ENCODE results near the gene AKR1B1. TPM values are rescaled to one million over a fixed set of nuclear protein-coding genes. Genes with fewer than 3 reads are reported as not detected.
A peak's percentile ranks its signal among the peaks of the same experiment; 100 is the strongest.

AKR1B1 gene
- total and polyA plus RNA-seq, 2 of the 4 experiments (the other 2 are of a cell fraction), result 90.9 to 201 TPM

DNA sequence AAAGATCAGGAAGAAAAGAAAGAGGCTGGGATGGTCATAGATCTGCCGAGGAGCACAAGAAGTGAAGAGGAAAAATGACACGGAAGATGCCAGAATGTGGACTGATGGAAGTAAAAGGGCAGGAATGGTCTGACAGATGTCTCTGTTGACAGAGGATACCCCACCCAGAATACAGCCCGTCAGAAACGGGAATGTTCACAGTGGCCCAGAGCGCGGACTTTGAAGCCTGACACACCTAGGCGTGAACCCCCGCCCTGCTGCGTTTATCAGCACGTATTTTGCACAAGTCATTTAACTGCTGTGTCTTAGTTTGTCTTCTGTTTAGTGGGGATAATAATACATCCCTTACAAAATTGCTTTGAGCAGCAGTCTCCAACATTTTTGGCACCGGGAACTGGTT is 27.1 kb downstream of the AKR1B1 start (continued):
- no peak for TF ChIP-seq BHLHE40 (IDR thresholded peaks at IDR 0.05; ENCODE audit: low read depth, low read length)
- no peak for TF ChIP-seq MAZ (IDR thresholded peaks at IDR 0.05; ENCODE audit: borderline replicate concordance, low read depth, low read length)
- TF ChIP-seq RCOR1 (IDR thresholded peaks at IDR 0.05; ENCODE audit: insufficient replicate concordance, low read length), result no peak
- no peak for TF ChIP-seq CEBPB (IDR thresholded peaks at IDR 0.05; ENCODE audit: low read depth, low read length)

DNA sequence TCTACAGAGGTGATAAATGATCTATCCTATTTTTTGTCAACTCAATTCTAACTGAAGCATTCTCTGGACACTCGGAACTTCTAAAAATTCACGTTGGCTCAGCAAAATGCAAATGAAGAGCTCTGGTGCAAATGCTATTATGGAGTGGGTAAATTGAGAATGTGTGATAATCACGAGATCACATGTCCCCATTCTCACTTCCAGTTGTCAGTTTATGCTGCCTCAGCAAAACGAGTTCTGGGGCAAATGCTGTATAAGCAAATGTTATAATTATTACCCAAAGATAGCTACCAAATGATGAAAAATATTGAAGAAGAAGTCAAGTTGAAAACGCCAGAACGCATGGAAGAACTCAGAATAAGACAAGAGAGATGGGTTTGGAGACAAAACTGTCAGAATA is 29.4 kb downstream of the AKR1B1 start:
- H4K91ac ChIP-seq (ENCODE audit: insufficient read depth, low read depth, low read length), result no peak overlapping the region
- dilution Hi-C loops (cut with HindIII; ENCODE audit: low sequenced_read_pairs, unreplicated experiment), result no loop called here

More for the DNA sequence above, 29.4 kb downstream of the AKR1B1 start:
- DNase-seq (no peak), ATAC-seq (ENCODE audit: low read depth) (no peak)
- no peak overlapping the region for H3K4me3 ChIP-seq (ENCODE audit: insufficient read depth, low read depth, low read length)
- H2BK120ac ChIP-seq (ENCODE audit: low read depth, low read length), result no peak overlapping the region
- no peaks in the 10 kb centered on the region for H4K20me1 ChIP-seq (ENCODE audit: insufficient read depth, low read length)
- H3K27me3 ChIP-seq (ENCODE audit: control insufficient read depth, insufficient read depth, low read length), result peaks cover 3% of the 10 kb centered on the region
- ChIA-PET CTCF (interaction anchor here (0.6 kb wide), 1 partner anchor 189 kb away, joined by 4 read pairs; no protein-coding TSS in a partner anchor), POLR2A (ENCODE audit: unreplicated experiment) (no interaction called here)
- H3K36me3 ChIP-seq (ENCODE audit: control insufficient read depth, insufficient read depth, low read length), result no peaks in the 10 kb centered on the region
- no TSS peak for BruUV-seq (replicated peaks)
- TF ChIP-seq MAFK (IDR thresholded peaks at IDR 0.05; ENCODE audit: low read depth, low read length) (peak; percentile 97), CHD1 (IDR thresholded peaks at IDR 0.05; ENCODE audit: low read depth, low read length) (no peak)
- H2AK5ac ChIP-seq (ENCODE audit: low read depth, low read length), result no peak overlapping the region
- no peaks in the 10 kb centered on the region for H3K9me3 ChIP-seq (ENCODE audit: control insufficient read depth, insufficient read depth, low read length)
- H3K4ac ChIP-seq (ENCODE audit: low read depth, low read length), result no peak overlapping the region
- no peak overlapping the region for H2BK5ac ChIP-seq (ENCODE audit: low read depth, low read length, poor library complexity, severe bottlenecking)
- H3K27ac ChIP-seq (ENCODE audit: insufficient read depth, low read length), result no peak overlapping the region
- no peak overlapping the region for H3K56ac ChIP-seq (ENCODE audit: extremely low read depth, insufficient read depth, low read length)
- no peaks in the 10 kb centered on the region for H3K79me1 ChIP-seq (ENCODE audit: low read depth in 1 of 2, low read length in 2 of 2)
- H3K14ac ChIP-seq (replicated peaks; ENCODE audit: low read depth, low read length), result no peak overlapping the region
- peaks cover 3% of the 10 kb centered on the region; the same call in 1 of the 2 replicates for H3K4me1 ChIP-seq (ENCODE audit: control insufficient read depth, insufficient read depth, low read length)
- no peak overlapping the region for H4K5ac ChIP-seq (ENCODE audit: low read depth, low read length)
- no peak overlapping the region for H4K8ac ChIP-seq (ENCODE audit: low read depth in 2 of 2, low read length in 2 of 2)
- WGBS, 2 experiments (ENCODE audit: extremely low coverage in 2 of 2, insufficient read length in 1 of 2), result no CpG with 5 or more reads among the region's 6 CpGs
- peaks cover 5% of the 10 kb centered on the region; the same call in 1 of the 2 replicates for H3K9me1 ChIP-seq (ENCODE audit: insufficient read depth, low read length)
- H2AK9ac ChIP-seq (replicated peaks; ENCODE audit: low read depth, low read length, poor library complexity), result no peak overlapping the region
- no peak overlapping the region for H3K4me2 ChIP-seq (ENCODE audit: low read depth, low read length)
- H3K9ac ChIP-seq (ENCODE audit: low read depth, low read length), result no peak overlapping the region
- no peak overlapping the region for H2BK20ac ChIP-seq (ENCODE audit: low read depth, low read length)
- in situ Hi-C loops (cut with MboI; ENCODE audit: low sequenced_read_pairs), result no loop called here
- no peak overlapping the region for H3K23ac ChIP-seq (ENCODE audit: low read depth, low read length)
- H2BK15ac ChIP-seq (ENCODE audit: low read depth, low read length), result no peak overlapping the region
- no peak overlapping the region for H2AFZ ChIP-seq (replicated peaks; ENCODE audit: low read length, poor library complexity)
- no peak overlapping the region for H3K18ac ChIP-seq (ENCODE audit: low read depth, low read length)
- intact Hi-C loops (cut with micrococcal nuclease), result no loop called here

All from IMR-90 (cell line).